CD4-positive, alpha-beta T cell (primary cell): ENCODE results near the gene SLC24A3. TPM values are rescaled to one million over a fixed set of nuclear protein-coding genes. Genes with fewer than 3 reads are reported as not detected.
A peak's percentile ranks its signal among the peaks of the same experiment; 100 is the strongest.

Source experiments
- ATAC-seq: fragments of 200-7000 bp; cut with Tn5 transposase; one replicate; pipeline ENCODE4 v1.10.0; 2022; ENCODE audit warnings: mild to moderate bottlenecking; ENCODE audit not compliant: poor library complexity
- CTCF ChIA-PET: fragments of 350-600 bp; sonication (Branson Sonifier 250); formaldehyde crosslinking; loops from one replicate; lab custom pipeline; 2021; ENCODE audit warnings: antibody characterized with exemption, inconsistent platforms; lab: Charles Lee
- POLR2A ChIA-PET: fragments of 350-600 bp; sonication (Branson Sonifier 250); formaldehyde crosslinking; loops from one replicate; lab custom pipeline; 2021; ENCODE audit warnings: antibody characterized with exemption, inconsistent platforms; lab: Charles Lee
- DNase-seq, 14 experiments: peaks; one replicate each; pipeline ENCODE4 v3.0.0-alpha.2; 2013 to 2020; ENCODE audit warnings: mixed read lengths in 2 of 14
- H3K27ac ChIP-seq, 2 donors: one replicate each; pipeline versions ENCODE4 v1.5.1 to v1.7.0; 2013; ENCODE audit warnings: low read length in 2 of 2, low read depth in 1 of 2, mild to moderate bottlenecking in 1 of 2
- H3K27me3 ChIP-seq, 2 experiments: 1 replicate in 1 of 2; 2 replicates in 1 of 2; pipeline versions ENCODE4 v1.6.1 to v1.7.0; 2013; ENCODE audit warnings: low read length in 2 of 2, control low read depth in 1 of 2, mild to moderate bottlenecking in 1 of 2, moderate library complexity in 1 of 2; ENCODE audit not compliant: insufficient read depth in 2 of 2, control insufficient read depth in 1 of 2
- H3K36me3 ChIP-seq: one replicate; pipeline ENCODE4 v1.6.1; 2013; ENCODE audit warnings: low read length, control low read depth; ENCODE audit not compliant: insufficient read depth
- H3K4me1 ChIP-seq: one replicate; pipeline ENCODE4 v1.6.1; 2013; ENCODE audit warnings: low read length, control low read depth; ENCODE audit not compliant: insufficient read depth
- H3K4me3 ChIP-seq: one replicate; pipeline ENCODE4 v1.5.1; 2013; ENCODE audit warnings: mild to moderate bottlenecking, low read length, moderate library complexity
- H3K9me3 ChIP-seq, 2 experiments: 1 replicate in 1 of 2; 2 replicates in 1 of 2; pipeline versions ENCODE4 v1.6.1 to v1.7.0; 2013; ENCODE audit warnings: low read length in 2 of 2, mild to moderate bottlenecking in 2 of 2, control low read depth in 1 of 2, moderate library complexity in 1 of 2; ENCODE audit not compliant: control insufficient read depth in 1 of 2, insufficient read depth in 1 of 2
- H3K27ac Mint-ChIP-seq: one replicate; pipeline ENCODE4 v1.8.0; 2020; ENCODE audit warnings: mixed read lengths
- H3K27me3 Mint-ChIP-seq: one replicate; pipeline ENCODE4 v1.8.0; 2021; ENCODE audit warnings: mixed read lengths
- H3K36me3 Mint-ChIP-seq: one replicate; pipeline ENCODE4 v1.8.0; 2021; ENCODE audit warnings: low read depth, mixed read lengths
- H3K4me1 Mint-ChIP-seq: one replicate; pipeline ENCODE4 v1.8.0; 2021; ENCODE audit warnings: low read depth, mixed read lengths
- H3K4me3 Mint-ChIP-seq: one replicate; pipeline ENCODE4 v1.8.0; 2020; ENCODE audit warnings: mild to moderate bottlenecking, mixed read lengths
- H3K9me3 Mint-ChIP-seq: one replicate; pipeline ENCODE4 v1.8.0; 2020; ENCODE audit warnings: mixed read lengths
- intact Hi-C, 2 experiments: fragments of 100-400 bp; cut with DNase I in 1 of 2; cut with micrococcal nuclease in 1 of 2; formaldehyde crosslinking; loops; one replicate each; pipeline versions ENCODE4 v1.15.1 to v1.9.0; 2023 to 2025; cut with DNase I, micrococcal nuclease
- total RNA-seq, 174 experiments: library from RNA in 2 of 174; stranded (reverse) in 2 of 174; gene quantifications; one replicate each; pipeline ENCODE4 v1.2.3 and lab custom pipeline; 2021 to 2026
- TF ChIP-seq, protein P1 (sequence below): fragments of 200-600 bp; IDR thresholded peaks from one replicate; pipeline ENCODE4 v1.8.0; 2022; ENCODE audit warnings: antibody characterized with exemption, mild to moderate bottlenecking

The SLC24A3 gene
- total RNA-seq, 2 experiments from 2014 or later, result not detected

DNA sequence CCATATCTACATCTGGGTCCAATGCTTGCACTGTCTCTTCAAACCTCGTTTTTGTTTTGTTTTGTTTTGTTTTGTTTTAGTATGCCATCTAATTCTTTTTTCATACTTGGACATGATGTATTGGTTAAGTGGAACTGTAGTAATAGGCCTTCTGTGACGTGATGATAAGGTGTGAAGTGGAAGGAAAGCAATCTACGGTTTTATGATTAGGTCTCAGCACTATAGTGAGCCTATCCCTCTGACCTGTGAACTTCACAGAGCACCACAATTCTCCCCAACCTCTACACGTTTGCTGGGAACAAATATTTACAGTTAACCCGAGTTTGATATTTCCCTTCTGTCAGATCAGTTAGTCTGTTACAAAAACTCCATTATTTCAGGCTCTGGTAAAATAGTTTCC is 19.1 kb upstream of the SLC24A3 start:
- POLR2A ChIA-PET, result no interaction called here

DNA sequence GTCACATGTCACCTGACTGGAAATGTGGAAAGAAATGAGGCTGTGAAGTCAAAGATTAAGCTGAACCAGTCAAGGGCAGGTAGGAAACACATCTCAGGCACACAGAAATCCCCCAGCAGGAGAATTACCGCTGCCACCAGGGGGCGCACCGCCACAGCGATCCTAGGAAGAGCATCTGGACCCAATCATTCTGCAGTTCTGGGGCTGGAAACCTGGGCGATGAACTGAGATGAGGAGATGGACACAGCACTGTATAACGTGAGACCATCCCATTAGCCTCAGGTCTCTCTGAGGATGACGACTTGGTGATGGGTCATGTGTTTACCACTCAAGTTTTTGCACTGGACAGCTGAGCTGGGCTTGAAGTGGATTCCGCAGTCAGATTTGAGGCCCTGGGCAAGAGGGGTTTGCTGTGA is 6.5 kb upstream of the SLC24A3 start:
- no peaks in the 10 kb centered on the region for H3K9me3 Mint-ChIP-seq
- no peak for ATAC-seq
- Histone ChIP-seq H3K4me3 (no peak overlapping the region), H3K27me3 (peaks cover 0 to 8% of the 10 kb centered on the region in 2 experiments), H3K27ac (no peak overlapping the region), H3K4me1 (no peaks in the 10 kb centered on the region), H3K9me3 (peaks cover 0 to 5% of the 10 kb centered on the region in 2 experiments), H3K36me3 (no peaks in the 10 kb centered on the region)
- no peak overlapping the region for H3K27ac Mint-ChIP-seq
- intact Hi-C loops, result loop anchor here in 1 of 2 experiments (5.0 kb wide), 1 partner anchor 451 kb away; no protein-coding TSS in a partner anchor
- no peaks in the 10 kb centered on the region for H3K4me1 Mint-ChIP-seq
- ChIA-PET POLR2A (no interaction called here), CTCF (interaction anchor here (1.6 kb wide), 1 partner anchor 15 kb away, joined by 3 read pairs; no protein-coding TSS in a partner anchor)
- peak in 13 of 14 experiments; percentile 24 to 65 (median 42) for DNase-seq
- TF ChIP-seq, protein P1, sequence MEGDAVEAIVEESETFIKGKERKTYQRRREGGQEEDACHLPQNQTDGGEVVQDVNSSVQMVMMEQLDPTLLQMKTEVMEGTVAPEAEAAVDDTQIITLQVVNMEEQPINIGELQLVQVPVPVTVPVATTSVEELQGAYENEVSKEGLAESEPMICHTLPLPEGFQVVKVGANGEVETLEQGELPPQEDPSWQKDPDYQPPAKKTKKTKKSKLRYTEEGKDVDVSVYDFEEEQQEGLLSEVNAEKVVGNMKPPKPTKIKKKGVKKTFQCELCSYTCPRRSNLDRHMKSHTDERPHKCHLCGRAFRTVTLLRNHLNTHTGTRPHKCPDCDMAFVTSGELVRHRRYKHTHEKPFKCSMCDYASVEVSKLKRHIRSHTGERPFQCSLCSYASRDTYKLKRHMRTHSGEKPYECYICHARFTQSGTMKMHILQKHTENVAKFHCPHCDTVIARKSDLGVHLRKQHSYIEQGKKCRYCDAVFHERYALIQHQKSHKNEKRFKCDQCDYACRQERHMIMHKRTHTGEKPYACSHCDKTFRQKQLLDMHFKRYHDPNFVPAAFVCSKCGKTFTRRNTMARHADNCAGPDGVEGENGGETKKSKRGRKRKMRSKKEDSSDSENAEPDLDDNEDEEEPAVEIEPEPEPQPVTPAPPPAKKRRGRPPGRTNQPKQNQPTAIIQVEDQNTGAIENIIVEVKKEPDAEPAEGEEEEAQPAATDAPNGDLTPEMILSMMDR, result peak; percentile 67
- no peaks in the 10 kb centered on the region for H3K36me3 Mint-ChIP-seq
- H3K27me3 Mint-ChIP-seq, result peaks cover 50% of the 10 kb centered on the region
- H3K4me3 Mint-ChIP-seq, result no peak overlapping the region

More for the DNA sequence above, 19.1 kb upstream of the SLC24A3 start:
- H3K27me3 Mint-ChIP-seq, result no peaks in the 10 kb centered on the region
- CTCF ChIA-PET, result no interaction called here
- Histone ChIP-seq H3K27me3 (no peaks in the 10 kb centered on the region), H3K36me3 (no peaks in the 10 kb centered on the region), H3K4me3 (no peak overlapping the region), H3K9me3 (peaks cover 0 to 4% of the 10 kb centered on the region in 2 experiments), H3K27ac (no peak overlapping the region), H3K4me1 (no peaks in the 10 kb centered on the region)
- ATAC-seq (no peak), DNase-seq (no peak)
- no peak overlapping the region for H3K27ac Mint-ChIP-seq
- no peaks in the 10 kb centered on the region for H3K9me3 Mint-ChIP-seq
- no peak overlapping the region for H3K4me3 Mint-ChIP-seq
- intact Hi-C loops, result no loop called here
- TF ChIP-seq, protein P1, result no peak
- no peaks in the 10 kb centered on the region for H3K4me1 Mint-ChIP-seq
- no peaks in the 10 kb centered on the region for H3K36me3 Mint-ChIP-seq

DNA sequence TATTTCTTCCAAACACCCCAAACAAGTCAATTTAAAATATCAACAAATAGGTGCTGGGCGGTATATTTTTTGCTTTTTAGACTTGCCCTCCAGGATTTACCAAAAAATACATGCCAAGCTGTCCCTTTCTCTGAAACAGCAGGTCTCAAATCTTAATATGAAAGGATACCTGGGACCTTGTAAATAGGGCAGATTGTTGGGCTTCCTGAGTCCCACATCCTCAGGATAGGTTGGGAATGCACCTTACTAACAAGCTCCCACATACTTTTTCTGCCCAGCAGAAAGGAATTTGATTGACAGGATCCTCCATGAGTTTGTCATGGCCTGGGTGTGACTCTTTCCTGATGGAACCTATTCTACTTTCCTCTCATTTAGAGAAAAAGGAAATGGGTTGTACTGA is 4.9 kb upstream of the SLC24A3 start:
- TF ChIP-seq, protein P1, result no peak
- no peak overlapping the region for H3K4me3 ChIP-seq
- no peak for ATAC-seq
- no peaks in the 10 kb centered on the region for H3K9me3 Mint-ChIP-seq
- no peak for DNase-seq
- H3K4me1 Mint-ChIP-seq, result no peaks in the 10 kb centered on the region
- intact Hi-C loops, result loop anchor here in 1 of 2 experiments (5.0 kb wide), 1 partner anchor 450 kb away; no protein-coding TSS in a partner anchor
- H3K4me1 ChIP-seq, result peaks cover 2% of the 10 kb centered on the region
- H3K27ac Mint-ChIP-seq, result no peak overlapping the region
- POLR2A ChIA-PET, result no interaction called here
- peaks cover 8 to 20% of the 10 kb centered on the region in 2 experiments for H3K27me3 ChIP-seq
- H3K4me3 Mint-ChIP-seq, result no peak overlapping the region
- CTCF ChIA-PET, result no interaction called here
- H3K36me3 Mint-ChIP-seq, result no peaks in the 10 kb centered on the region
- peaks cover 57% of the 10 kb centered on the region for H3K27me3 Mint-ChIP-seq
- peaks cover 0 to 11% of the 10 kb centered on the region in 2 experiments for H3K9me3 ChIP-seq
- H3K36me3 ChIP-seq, result no peaks in the 10 kb centered on the region
- H3K27ac ChIP-seq, result no peak overlapping the region
